MG63 (cell line): Measurements from ENCODE around the gene HES4. TPM values are rescaled to one million over a fixed set of nuclear protein-coding genes. Genes with fewer than 3 reads are reported as not detected.
"Not testable (repeated sequence)": the region's sequence is repeated elsewhere in the genome, so short reads cannot be mapped to it uniquely, and the experiment has no call there.

ENCODE experiments used
- DNase-seq: peaks from one replicate; pipeline ENCODE4 v3.0.0-alpha.2; 2020
- H3K27me3 ChIP-seq: fragments of 250-450 bp; sonication (Bioruptor Pico); 2 replicates; pipeline ENCODE4 v1.5.1; 2020; ENCODE audit warnings: mild to moderate bottlenecking, moderate library complexity
- H3K36me3 ChIP-seq: fragments of 250-450 bp; sonication (Bioruptor Pico); 2 replicates; pipeline ENCODE4 v1.5.1; 2020; ENCODE audit warnings: mild to moderate bottlenecking, moderate library complexity
- H3K4me3 ChIP-seq: fragments of 250-450 bp; sonication (Bioruptor Pico); 2 replicates; pipeline ENCODE4 v1.5.1; 2020; ENCODE audit warnings: mild to moderate bottlenecking, moderate library complexity
- H3K9me3 ChIP-seq: fragments of 250-450 bp; sonication (Bioruptor Pico); 2 replicates; pipeline ENCODE4 v1.5.1; 2020; ENCODE audit warnings: mild to moderate bottlenecking, moderate library complexity
- total RNA-seq: library from RNA; depleted of rRNA; stranded (reverse); fragments of >200 nt; shearing (Covaris generic); gene quantifications from 2 replicates; pipeline ENCODE4 v1.2.3, GENCODE V29; 2014; ENCODE audit warnings: low replicate concordance

Gene HES4
- total RNA-seq, 1 experiment from 2014 or later, result 25.5 TPM

- H3K27me3 ChIP-seq, H3K9me3 ChIP-seq, H3K36me3 ChIP-seq, DNase-seq, H3K4me3 ChIP-seq: not testable (repeated sequence)
Measured at GRCh38 chr1:1010131-1010530, 10.2 kb upstream of the HES4 start.

GRCh38 chr1:1006305-1007159 is 6.6 kb upstream of the HES4 start:
- no peak overlapping the region for H3K4me3 ChIP-seq
- no peak for DNase-seq

GRCh38 chr1:1005774-1006304 is 5.9 kb upstream of the HES4 start:
- Histone ChIP-seq H3K4me3 (no peak overlapping the region), H3K27me3 (no peaks in the 10 kb centered on the region), H3K36me3 (no peaks in the 10 kb centered on the region), H3K9me3 (no peaks in the 10 kb centered on the region)
- no peak for DNase-seq

More at GRCh38 chr1:1006305-1007159, 6.6 kb upstream of the HES4 start:
- no peaks in the 10 kb centered on the region for H3K27me3 ChIP-seq
- H3K36me3 ChIP-seq, result no peaks in the 10 kb centered on the region; the same call in 1 of the 2 replicates
- H3K9me3 ChIP-seq, result no peaks in the 10 kb centered on the region

GRCh38 chr1:1004780-1005697 is 5.1 kb upstream of the HES4 start:
- peak; percentile 50 for DNase-seq
- H3K27me3 ChIP-seq, result no peaks in the 10 kb centered on the region
- no peaks in the 10 kb centered on the region for H3K36me3 ChIP-seq
- no peak overlapping the region for H3K4me3 ChIP-seq
- no peaks in the 10 kb centered on the region for H3K9me3 ChIP-seq

GRCh38 chr1:1004420-1004779 is 4.5 kb upstream of the HES4 start:
- DNase-seq, result no peak
- no peaks in the 10 kb centered on the region for H3K9me3 ChIP-seq

GRCh38 chr1:1003618-1004419 is 3.9 kb upstream of the HES4 start:
- no peaks in the 10 kb centered on the region for H3K36me3 ChIP-seq
- H3K9me3 ChIP-seq, result no peaks in the 10 kb centered on the region
- H3K27me3 ChIP-seq, result no peaks in the 10 kb centered on the region
- no peak overlapping the region for H3K4me3 ChIP-seq
- no peak for DNase-seq

More at GRCh38 chr1:1004420-1004779, 4.5 kb upstream of the HES4 start:
- Histone ChIP-seq H3K27me3 (no peaks in the 10 kb centered on the region), H3K36me3 (no peaks in the 10 kb centered on the region), H3K4me3 (no peak overlapping the region)

GRCh38 chr1:1001057-1001783 is 1.3 kb upstream of the HES4 start:
- peak; percentile 38 for DNase-seq
- no peaks in the 10 kb centered on the region for H3K36me3 ChIP-seq
- H3K27me3 ChIP-seq, result no peaks in the 10 kb centered on the region
- H3K9me3 ChIP-seq, result no peaks in the 10 kb centered on the region
- peak overlapping the region; percentile 84 for H3K4me3 ChIP-seq

GRCh38 chr1:1000357-1001056 is 610 bp upstream of the HES4 start:
- peak; percentile 85 for DNase-seq
- no peaks in the 10 kb centered on the region for H3K36me3 ChIP-seq
- no peaks in the 10 kb centered on the region for H3K27me3 ChIP-seq
- no peaks in the 10 kb centered on the region for H3K9me3 ChIP-seq
- peak overlapping the region; percentile 84 for H3K4me3 ChIP-seq

GRCh38 chr1:998995-999724 is 737 bp downstream of the HES4 start:
- no peaks in the 10 kb centered on the region for H3K27me3 ChIP-seq
- H3K4me3 ChIP-seq, result peak overlapping the region; percentile 84
- DNase-seq, result peak; percentile 43
- H3K36me3 ChIP-seq, result no peaks in the 10 kb centered on the region
- no peaks in the 10 kb centered on the region for H3K9me3 ChIP-seq

GRCh38 chr1:998745-998994 is 1.2 kb downstream of the HES4 start:
- no peaks in the 10 kb centered on the region for H3K9me3 ChIP-seq
- H3K27me3 ChIP-seq, result no peaks in the 10 kb centered on the region
- no peak for DNase-seq
- peak overlapping the region; percentile 84 for H3K4me3 ChIP-seq
- H3K36me3 ChIP-seq, result no peaks in the 10 kb centered on the region

- Histone ChIP-seq H3K36me3 (no peaks in the 10 kb centered on the region), H3K27me3 (no peaks in the 10 kb centered on the region), H3K4me3 (no peak overlapping the region), H3K9me3 (no peaks in the 10 kb centered on the region)
- DNase-seq, result no peak
Measured at GRCh38 chr1:997993-998744, 1.7 kb downstream of the HES4 start.

GRCh38 chr1:997713-997992 is 2.2 kb downstream of the HES4 start:
- no peak for DNase-seq
- H3K36me3 ChIP-seq, result no peaks in the 10 kb centered on the region
- H3K9me3 ChIP-seq, result no peaks in the 10 kb centered on the region
- no peak overlapping the region for H3K4me3 ChIP-seq
- H3K27me3 ChIP-seq, result no peaks in the 10 kb centered on the region

GRCh38 chr1:996851-997712 is 2.8 kb downstream of the HES4 start:
- H3K36me3 ChIP-seq, result no peaks in the 10 kb centered on the region
- DNase-seq, result no peak

More at GRCh38 chr1:996851-997712, 2.8 kb downstream of the HES4 start:
- Histone ChIP-seq H3K27me3 (no peaks in the 10 kb centered on the region), H3K4me3 (no peak overlapping the region), H3K9me3 (no peaks in the 10 kb centered on the region)
